ENCODE results near the gene NLK. TPM values are rescaled to one million over a fixed set of nuclear protein-coding genes. Genes with fewer than 3 reads are reported as not detected.

Gene NLK
- total RNA-seq, 2 experiments from 2014 or later, result 6.5 to 7.6 TPM

Other genes starting within 250 kb of the NLK start
- under 1 TPM in 1 of 2 experiments, not detected in 1; 0.08 TPM for gene NOS2, start 242.1 kb upstream of the NLK start, total RNA-seq
- gene LYRM9, start 149.3 kb upstream of the NLK start, total RNA-seq, result 10 to 100 TPM; 12.5 to 12.8 TPM

Data from CD8-positive, alpha-beta T cell (primary cell).